BLaER1 (cell line): ENCODE data around the gene CYTH1.

Experiments used
- H3K27ac ChIP-seq: shearing (Covaris generic); formaldehyde crosslinking; 2 replicates; pipeline ENCODE4 v1.8.1; 2022
- H3K27me3 ChIP-seq: shearing (Covaris generic); formaldehyde crosslinking; 2 replicates; pipeline ENCODE4 v1.8.1; 2022
- H3K36me3 ChIP-seq: shearing (Covaris generic); formaldehyde crosslinking; 2 replicates; pipeline ENCODE4 v1.8.1; 2022
- H3K4me1 ChIP-seq: shearing (Covaris generic); formaldehyde crosslinking; 2 replicates; pipeline ENCODE4 v1.8.1; 2022
- H3K4me2 ChIP-seq: shearing (Covaris generic); formaldehyde crosslinking; 2 replicates; pipeline ENCODE4 v1.8.1; 2022
- H3K4me3 ChIP-seq: shearing (Covaris generic); formaldehyde crosslinking; 2 replicates; pipeline ENCODE4 v1.8.1; 2022
- H3K9ac ChIP-seq: shearing (Covaris generic); formaldehyde crosslinking; 2 replicates; pipeline ENCODE4 v1.8.1; 2022
- H3K9me3 ChIP-seq: shearing (Covaris generic); formaldehyde crosslinking; 2 replicates; pipeline ENCODE4 v1.8.1; 2022
- H4K20me1 ChIP-seq: shearing (Covaris generic); formaldehyde crosslinking; 2 replicates; pipeline ENCODE4 v1.8.1; 2022
- Cebpa-rat ChIP-seq: shearing (Covaris generic); IDR thresholded peaks from 2 replicates; pipeline ENCODE4 v1.8.1; 2022

The CYTH1 gene

GRCh38 chr17:78745407-78746088 lies 36.5 kb downstream of the CYTH1 start:
- no peak for TF ChIP-seq Cebpa-rat
- Histone ChIP-seq H3K4me3 (no peak overlapping the region), H3K9me3 (no peaks in the 10 kb centered on the region), H4K20me1 (no peaks in the 10 kb centered on the region), H3K36me3 (no peaks in the 10 kb centered on the region), H3K4me1 (peaks cover 99% of the 10 kb centered on the region), H3K27me3 (no peaks in the 10 kb centered on the region), H3K9ac (no peak overlapping the region), H3K27ac (no peak overlapping the region), H3K4me2 (peak overlapping the region; percentile 88)

GRCh38 chr17:78742901-78743300 lies 39.2 kb downstream of the CYTH1 start:
- H3K27ac ChIP-seq: no peak overlapping the region
- H3K27me3 ChIP-seq: no peaks in the 10 kb centered on the region
- peaks cover 99% of the 10 kb centered on the region for H3K4me1 ChIP-seq
- H4K20me1 ChIP-seq: no peaks in the 10 kb centered on the region
- H3K4me3 ChIP-seq: no peak overlapping the region
- no peaks in the 10 kb centered on the region for H3K9me3 ChIP-seq
- H3K36me3 ChIP-seq: no peaks in the 10 kb centered on the region
- peak; percentile 42; the same call in 1 of the 2 replicates for TF ChIP-seq Cebpa-rat
- H3K4me2 ChIP-seq: peak overlapping the region; percentile 98
- H3K9ac ChIP-seq: no peak overlapping the region

GRCh38 chr17:78741644-78742284 lies 40.3 kb downstream of the CYTH1 start:
- Histone ChIP-seq H3K9me3 (no peaks in the 10 kb centered on the region), H3K27ac (peak overlapping the region; percentile 50), H3K27me3 (no peaks in the 10 kb centered on the region), H3K9ac (peak overlapping the region; percentile 55; the same call in 1 of the 2 replicates), H3K36me3 (no peaks in the 10 kb centered on the region), H3K4me3 (no peak overlapping the region), H3K4me1 (peaks cover 99% of the 10 kb centered on the region), H4K20me1 (no peaks in the 10 kb centered on the region), H3K4me2 (peak overlapping the region; percentile 98)
- TF ChIP-seq Cebpa-rat: no peak

- Histone ChIP-seq H3K4me2 (peak overlapping the region; percentile 98), H3K9ac (peak overlapping the region; percentile 53; the same call in 1 of the 2 replicates), H3K9me3 (no peaks in the 10 kb centered on the region), H3K4me1 (peaks cover 93% of the 10 kb centered on the region), H3K27me3 (no peaks in the 10 kb centered on the region), H4K20me1 (no peaks in the 10 kb centered on the region; the same call in 1 of the 2 replicates), H3K27ac (peak overlapping the region; percentile 72), H3K36me3 (no peaks in the 10 kb centered on the region), H3K4me3 (peak overlapping the region; percentile 39)
- no peak for TF ChIP-seq Cebpa-rat
These were observed 42.6 kb downstream of the CYTH1 start for GRCh38 chr17:78739331-78739931.

GRCh38 chr17:78738698-78739097 lies 43.4 kb downstream of the CYTH1 start:
- peaks cover 2% of the 10 kb centered on the region; the same call in 1 of the 2 replicates for H4K20me1 ChIP-seq
- H3K27me3 ChIP-seq: no peaks in the 10 kb centered on the region

GRCh38 chr17:78738278-78738677 lies 43.8 kb downstream of the CYTH1 start:
- H3K4me1 ChIP-seq: peaks cover 94% of the 10 kb centered on the region
- H3K4me2 ChIP-seq: peak overlapping the region; percentile 98
- peak overlapping the region; percentile 72 for H3K27ac ChIP-seq

More at GRCh38 chr17:78738698-78739097, 43.4 kb downstream of the CYTH1 start:
- no peaks in the 10 kb centered on the region for H3K36me3 ChIP-seq
- peak overlapping the region; percentile 72 for H3K27ac ChIP-seq
- H3K4me1 ChIP-seq: peaks cover 93% of the 10 kb centered on the region
- H3K9me3 ChIP-seq: no peaks in the 10 kb centered on the region
- H3K4me3 ChIP-seq: no peak overlapping the region
- peak overlapping the region; percentile 53; the same call in 1 of the 2 replicates for H3K9ac ChIP-seq
- peak overlapping the region; percentile 98 for H3K4me2 ChIP-seq
- TF ChIP-seq Cebpa-rat: no peak

GRCh38 chr17:78737332-78737731 lies 44.7 kb downstream of the CYTH1 start:
- H4K20me1 ChIP-seq: peaks cover 8% of the 10 kb centered on the region; the same call in 1 of the 2 replicates

More at GRCh38 chr17:78738278-78738677, 43.8 kb downstream of the CYTH1 start:
- H3K9ac ChIP-seq: peak overlapping the region; percentile 53; the same call in 1 of the 2 replicates
- H3K9me3 ChIP-seq: no peaks in the 10 kb centered on the region
- peaks cover 7% of the 10 kb centered on the region; the same call in 1 of the 2 replicates for H4K20me1 ChIP-seq
- TF ChIP-seq Cebpa-rat: no peak
- no peaks in the 10 kb centered on the region for H3K36me3 ChIP-seq
- no peak overlapping the region for H3K4me3 ChIP-seq
- no peaks in the 10 kb centered on the region for H3K27me3 ChIP-seq

GRCh38 chr17:78736526-78737079 lies 45.5 kb downstream of the CYTH1 start:
- Histone ChIP-seq H3K36me3 (peaks cover 8% of the 10 kb centered on the region; the same call in 1 of the 2 replicates), H3K9ac (peak overlapping the region; percentile 79), H3K4me3 (peak overlapping the region; percentile 73), H3K4me1 (peaks cover 94% of the 10 kb centered on the region), H3K4me2 (peak overlapping the region; percentile 98), H3K27ac (peak overlapping the region; percentile 81), H4K20me1 (peaks cover 16% of the 10 kb centered on the region; the same call in 1 of the 2 replicates), H3K9me3 (no peaks in the 10 kb centered on the region), H3K27me3 (no peaks in the 10 kb centered on the region)
- TF ChIP-seq Cebpa-rat: no peak

More at GRCh38 chr17:78737332-78737731, 44.7 kb downstream of the CYTH1 start:
- H3K4me1 ChIP-seq: peaks cover 94% of the 10 kb centered on the region
- no peak overlapping the region for H3K9ac ChIP-seq
- H3K27ac ChIP-seq: no peak overlapping the region
- no peaks in the 10 kb centered on the region for H3K27me3 ChIP-seq
- no peak for TF ChIP-seq Cebpa-rat
- no peak overlapping the region for H3K4me3 ChIP-seq
- peak overlapping the region; percentile 98 for H3K4me2 ChIP-seq
- H3K36me3 ChIP-seq: peaks cover 1% of the 10 kb centered on the region; the same call in 1 of the 2 replicates
- H3K9me3 ChIP-seq: no peaks in the 10 kb centered on the region

- Histone ChIP-seq H3K36me3 (peaks cover 8% of the 10 kb centered on the region; the same call in 1 of the 2 replicates), H3K4me1 (peaks cover 94% of the 10 kb centered on the region), H3K9me3 (no peaks in the 10 kb centered on the region), H3K27ac (peak overlapping the region; percentile 81), H4K20me1 (peaks cover 18% of the 10 kb centered on the region; the same call in 1 of the 2 replicates), H3K27me3 (no peaks in the 10 kb centered on the region), H3K4me3 (peak overlapping the region; percentile 73), H3K4me2 (peak overlapping the region; percentile 98), H3K9ac (peak overlapping the region; percentile 79)
- TF ChIP-seq Cebpa-rat: no peak
These were observed 46.1 kb downstream of the CYTH1 start for GRCh38 chr17:78735832-78736525.
